HFFc6 (cell line): ENCODE results near the gene KCND2. TPM values are rescaled to one million over a fixed set of nuclear protein-coding genes. Genes with fewer than 3 reads are reported as not detected.

Experiments
- DNase-seq: peaks from one replicate; pipeline ENCODE4 v3.0.0-alpha.2; 2018
- H3K27ac Mint-ChIP-seq: 2 replicates; pipeline ENCODE4 v1.8.0; 2020; ENCODE audit warnings: mild to moderate bottlenecking, mixed read lengths
- H3K27me3 Mint-ChIP-seq: 2 replicates; pipeline ENCODE4 v1.8.0; 2021; ENCODE audit warnings: mild to moderate bottlenecking, moderate library complexity, mixed read lengths; ENCODE audit not compliant: insufficient read depth
- H3K36me3 Mint-ChIP-seq: 2 replicates; pipeline ENCODE4 v1.8.0; 2021; ENCODE audit warnings: low read depth, mixed read lengths
- H3K4me1 Mint-ChIP-seq: 2 replicates; pipeline ENCODE4 v1.8.0; 2020; ENCODE audit warnings: low read depth, mixed read lengths
- H3K4me3 Mint-ChIP-seq: 2 replicates; pipeline ENCODE4 v1.8.0; 2020; ENCODE audit warnings: mild to moderate bottlenecking, moderate library complexity, mixed read lengths
- H3K9me3 Mint-ChIP-seq: 2 replicates; pipeline ENCODE4 v1.8.0; 2020; ENCODE audit warnings: mild to moderate bottlenecking, mixed read lengths
- total RNA-seq, 6 experiments: library from RNA; stranded (reverse); fragmentation: NEBNext Ultra II Directional; extraction: Animal tissue kit (Norgen Biotek cat#: 25700); gene quantifications; 2 replicates in 1 of 6; 3 replicates in 5 of 6; pipeline ENCODE4 v1.2.3, GENCODE V29; 2021
- TF ChIP-seq, protein P1 (sequence below): fragments of 200-600 bp; sonication (generic); IDR thresholded peaks from 2 replicates; pipeline ENCODE4 v1.5.0; 2021; ENCODE audit warnings: antibody characterized with exemption, mild to moderate bottlenecking

The KCND2 gene
- total RNA-seq, 6 experiments from 2014 or later = not detected

DNA sequence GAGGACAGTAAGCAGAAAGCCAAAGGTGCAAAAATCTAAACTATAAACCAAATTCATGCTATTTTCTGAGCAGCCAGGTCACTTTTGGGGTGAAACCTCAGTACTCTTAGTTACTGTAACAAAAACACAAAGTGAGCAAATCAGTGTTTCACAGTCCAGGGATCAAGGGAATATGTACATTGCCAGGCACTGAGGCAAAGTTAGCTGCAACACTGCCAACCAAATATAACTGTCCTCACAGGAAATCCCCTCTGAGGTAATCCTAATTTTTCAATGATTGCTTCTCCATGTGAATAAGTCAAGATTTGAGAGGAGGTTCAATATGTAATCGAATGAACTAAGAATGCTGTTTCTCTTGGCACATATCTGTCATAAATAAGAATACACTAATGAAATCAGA lies 355.3 kb downstream of the KCND2 start:
- Mint-ChIP-seq H3K27ac (no peak overlapping the region), H3K4me3 (no peak overlapping the region), H3K27me3 (no peaks in the 10 kb centered on the region), H3K36me3 (no peaks in the 10 kb centered on the region), H3K9me3 (peaks cover 21% of the 10 kb centered on the region; the same call in 1 of the 2 replicates), H3K4me1 (no peaks in the 10 kb centered on the region)
- DNase-seq = no peak
- TF ChIP-seq, protein P1, sequence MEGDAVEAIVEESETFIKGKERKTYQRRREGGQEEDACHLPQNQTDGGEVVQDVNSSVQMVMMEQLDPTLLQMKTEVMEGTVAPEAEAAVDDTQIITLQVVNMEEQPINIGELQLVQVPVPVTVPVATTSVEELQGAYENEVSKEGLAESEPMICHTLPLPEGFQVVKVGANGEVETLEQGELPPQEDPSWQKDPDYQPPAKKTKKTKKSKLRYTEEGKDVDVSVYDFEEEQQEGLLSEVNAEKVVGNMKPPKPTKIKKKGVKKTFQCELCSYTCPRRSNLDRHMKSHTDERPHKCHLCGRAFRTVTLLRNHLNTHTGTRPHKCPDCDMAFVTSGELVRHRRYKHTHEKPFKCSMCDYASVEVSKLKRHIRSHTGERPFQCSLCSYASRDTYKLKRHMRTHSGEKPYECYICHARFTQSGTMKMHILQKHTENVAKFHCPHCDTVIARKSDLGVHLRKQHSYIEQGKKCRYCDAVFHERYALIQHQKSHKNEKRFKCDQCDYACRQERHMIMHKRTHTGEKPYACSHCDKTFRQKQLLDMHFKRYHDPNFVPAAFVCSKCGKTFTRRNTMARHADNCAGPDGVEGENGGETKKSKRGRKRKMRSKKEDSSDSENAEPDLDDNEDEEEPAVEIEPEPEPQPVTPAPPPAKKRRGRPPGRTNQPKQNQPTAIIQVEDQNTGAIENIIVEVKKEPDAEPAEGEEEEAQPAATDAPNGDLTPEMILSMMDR = no peak

DNA sequence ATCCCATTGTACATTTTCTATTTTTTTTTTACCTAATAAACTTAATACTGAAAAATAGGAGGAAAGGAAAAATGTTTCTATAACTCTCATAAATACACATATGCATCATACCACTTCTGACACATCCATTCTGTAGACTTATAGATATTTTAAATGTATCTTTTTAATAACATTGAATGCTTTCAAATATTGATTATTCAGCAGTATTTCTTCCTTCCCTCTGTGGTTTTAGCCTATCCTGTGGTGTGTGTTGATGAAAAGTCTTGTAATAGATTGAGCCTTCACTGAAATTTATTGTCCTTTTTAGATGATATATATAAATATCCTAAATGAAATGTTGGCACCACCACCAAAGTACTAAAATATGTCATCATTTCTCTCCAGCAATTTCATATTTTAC lies 366.9 kb downstream of the KCND2 start:
- no peaks in the 10 kb centered on the region for H3K27me3 Mint-ChIP-seq
- H3K27ac Mint-ChIP-seq = no peak overlapping the region
- no peak for DNase-seq
- H3K4me1 Mint-ChIP-seq = no peaks in the 10 kb centered on the region
- H3K9me3 Mint-ChIP-seq = peaks cover 9% of the 10 kb centered on the region
- H3K36me3 Mint-ChIP-seq = no peaks in the 10 kb centered on the region
- TF ChIP-seq, protein P1 = no peak
- H3K4me3 Mint-ChIP-seq = no peak overlapping the region

DNA sequence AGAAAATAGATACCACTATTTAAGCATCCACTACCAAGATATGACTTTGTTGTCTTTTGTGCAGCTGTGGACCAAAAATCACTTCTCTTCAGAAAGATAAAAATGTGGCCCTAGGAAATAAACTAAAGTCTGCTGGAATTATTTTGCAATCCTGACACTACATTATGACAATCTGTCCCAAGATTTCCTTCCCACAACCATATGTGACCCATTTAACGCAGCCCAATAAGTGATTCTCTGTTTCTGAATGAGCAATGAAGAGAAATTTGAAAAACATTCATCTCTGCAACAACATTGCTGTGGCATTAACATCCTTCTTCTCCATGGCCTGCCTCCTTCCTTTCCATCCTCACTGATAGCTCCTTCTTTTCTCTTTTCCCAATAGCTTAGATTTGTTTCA lies 373.0 kb downstream of the KCND2 start:
- no peak for DNase-seq
- H3K27me3 Mint-ChIP-seq = no peaks in the 10 kb centered on the region
- no peak overlapping the region for H3K27ac Mint-ChIP-seq
- peaks cover 22% of the 10 kb centered on the region for H3K9me3 Mint-ChIP-seq
- TF ChIP-seq, protein P1 = no peak
- H3K4me3 Mint-ChIP-seq = no peak overlapping the region
- no peaks in the 10 kb centered on the region for H3K4me1 Mint-ChIP-seq
- H3K36me3 Mint-ChIP-seq = no peaks in the 10 kb centered on the region

DNA sequence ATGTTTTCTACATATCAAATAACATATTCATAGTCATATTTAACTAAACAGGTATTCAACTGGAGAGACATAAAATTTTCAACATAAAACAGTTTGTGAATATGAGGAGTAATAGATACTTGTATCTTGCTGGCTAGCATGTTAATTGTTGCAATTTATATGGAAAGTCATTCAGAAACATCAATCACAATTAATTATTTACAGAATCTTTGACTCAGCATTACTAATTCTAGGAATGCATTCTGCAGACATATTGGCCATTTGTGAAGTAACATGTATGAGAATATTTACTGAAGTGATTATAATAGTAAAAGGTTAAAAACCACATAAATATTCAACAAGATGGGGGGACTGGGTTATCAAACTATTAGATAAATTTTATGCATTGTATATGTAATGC lies 381.3 kb downstream of the KCND2 start:
- H3K9me3 Mint-ChIP-seq = peaks cover 19% of the 10 kb centered on the region
- H3K27me3 Mint-ChIP-seq = no peaks in the 10 kb centered on the region

DNA sequence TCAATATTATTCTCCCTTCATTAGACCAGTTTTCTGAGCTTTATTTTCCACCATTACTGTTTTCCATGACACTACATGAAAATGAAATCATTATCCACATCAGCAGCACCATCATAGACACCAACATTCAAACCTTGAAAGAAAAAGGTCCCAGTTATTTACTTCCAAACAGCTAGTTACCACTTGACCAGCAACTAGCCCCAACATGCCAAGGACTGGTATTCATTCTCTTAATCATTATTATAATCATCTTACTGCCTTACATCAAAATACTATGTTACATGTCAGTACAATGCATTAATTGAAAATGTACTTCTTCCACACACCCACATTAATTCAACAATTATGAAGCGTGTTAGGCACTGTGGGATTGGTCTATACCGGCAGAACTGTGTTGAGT lies 385.5 kb downstream of the KCND2 start:
- Mint-ChIP-seq H3K4me1 (no peaks in the 10 kb centered on the region), H3K9me3 (no peaks in the 10 kb centered on the region), H3K27me3 (no peaks in the 10 kb centered on the region), H3K4me3 (no peak overlapping the region), H3K27ac (no peak overlapping the region), H3K36me3 (no peaks in the 10 kb centered on the region)
- TF ChIP-seq, protein P1 = no peak
- no peak for DNase-seq

More for the DNA sequence above, 381.3 kb downstream of the KCND2 start:
- no peaks in the 10 kb centered on the region for H3K4me1 Mint-ChIP-seq
- no peak overlapping the region for H3K27ac Mint-ChIP-seq
- DNase-seq = no peak
- TF ChIP-seq, protein P1 = no peak
- no peaks in the 10 kb centered on the region for H3K36me3 Mint-ChIP-seq
- H3K4me3 Mint-ChIP-seq = no peak overlapping the region

DNA sequence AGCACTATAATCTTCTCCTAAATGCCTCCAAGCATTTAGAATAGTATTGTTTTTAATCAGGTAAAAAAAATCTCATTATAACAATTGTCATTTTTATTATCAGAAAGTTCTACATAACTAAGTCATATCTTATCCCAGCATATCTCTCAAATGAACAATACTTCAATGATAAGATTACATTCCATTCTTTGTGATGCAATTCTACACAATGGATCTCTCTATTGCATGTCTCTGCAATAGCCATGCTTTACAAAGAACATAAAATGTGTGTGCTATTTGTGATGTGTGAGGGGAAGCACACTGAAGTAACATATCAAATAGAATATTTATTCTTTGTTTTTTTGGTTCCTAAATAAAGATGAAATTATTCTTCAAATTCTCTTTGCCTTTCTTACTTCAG lies 389.3 kb downstream of the KCND2 start:
- Mint-ChIP-seq H3K36me3 (no peaks in the 10 kb centered on the region), H3K27ac (no peak overlapping the region), H3K4me1 (no peaks in the 10 kb centered on the region), H3K4me3 (no peak overlapping the region), H3K9me3 (peaks cover 9% of the 10 kb centered on the region; the same call in 1 of the 2 replicates), H3K27me3 (no peaks in the 10 kb centered on the region)
- TF ChIP-seq, protein P1 = no peak
- DNase-seq = no peak
